HG03097 (cell line): ENCODE results near the gene FAM13C.
"Not testable (repeated sequence)": the region's sequence is repeated elsewhere in the genome, so short reads cannot be mapped to it uniquely, and the experiment has no call there.

Experiments
- ATAC-seq: cut with Tn5 transposase; IDR thresholded peaks from one replicate; pipeline ENCODE4 v1.9.1; 2021; ENCODE audit not compliant: unreplicated experiment, low FRiP score

Gene FAM13C

GRCh38 chr10:59362144-59362958 is at the start of gene FAM13C:
FAM13C (minus strand) TSS chr10:59362549; CDS start chr10:59362460, 89 bp downstream.
- ATAC-seq, result no peak

- no peak for ATAC-seq
Observed at GRCh38 chr10:59405235-59405634, 42.9 kb upstream of the FAM13C start.

GRCh38 chr10:59400214-59400613 is 37.9 kb upstream of the FAM13C start:
- ATAC-seq, result no peak

- ATAC-seq, result not testable (repeated sequence)
Observed at GRCh38 chr10:59399329-59399728, 37.0 kb upstream of the FAM13C start.

GRCh38 chr10:59397961-59398360 is 35.6 kb upstream of the FAM13C start:
- ATAC-seq, result no peak

GRCh38 chr10:59395984-59396383 is 33.6 kb upstream of the FAM13C start:
- ATAC-seq, result no peak

GRCh38 chr10:59393349-59393748 is 31.0 kb upstream of the FAM13C start:
- no peak for ATAC-seq

GRCh38 chr10:59391060-59391459 is 28.7 kb upstream of the FAM13C start:
- no peak for ATAC-seq

- ATAC-seq, result no peak
Observed at GRCh38 chr10:59388671-59388976, 26.3 kb upstream of the FAM13C start.

GRCh38 chr10:59387951-59388670 is 25.8 kb upstream of the FAM13C start:
- ATAC-seq, result no peak

- no peak for ATAC-seq
Observed at GRCh38 chr10:59384761-59385160, 22.4 kb upstream of the FAM13C start.

GRCh38 chr10:59383908-59384307 is 21.6 kb upstream of the FAM13C start:
- no peak for ATAC-seq

- no peak for ATAC-seq
Observed at GRCh38 chr10:59383436-59383835, 21.1 kb upstream of the FAM13C start.

- no peak for ATAC-seq
Observed at GRCh38 chr10:59382831-59383295, 20.5 kb upstream of the FAM13C start.

- ATAC-seq, result no peak
Observed at GRCh38 chr10:59381687-59382086, 19.3 kb upstream of the FAM13C start.

- no peak for ATAC-seq
Observed at GRCh38 chr10:59376846-59377245, 14.5 kb upstream of the FAM13C start.

- ATAC-seq, result no peak
Observed at GRCh38 chr10:59375990-59376389, 13.6 kb upstream of the FAM13C start.

- no peak for ATAC-seq
Observed at GRCh38 chr10:59374916-59375315, 12.6 kb upstream of the FAM13C start.

- ATAC-seq, result no peak
Observed at GRCh38 chr10:59373071-59373470, 10.7 kb upstream of the FAM13C start.

GRCh38 chr10:59372543-59372942 is 10.2 kb upstream of the FAM13C start:
- no peak for ATAC-seq

GRCh38 chr10:59366290-59366689 is 3.9 kb upstream of the FAM13C start:
- no peak for ATAC-seq

GRCh38 chr10:59363446-59363958 is 1.2 kb upstream of the FAM13C start:
- no peak for ATAC-seq
